GM19467 (cell line): ENCODE results near the gene TEK.

Experiments used
- ATAC-seq: cut with Tn5 transposase; IDR thresholded peaks from one replicate; pipeline ENCODE4 v1.9.1; 2021; ENCODE audit warnings: mild to moderate bottlenecking, moderate library complexity; ENCODE audit not compliant: unreplicated experiment

TEK gene

DNA sequence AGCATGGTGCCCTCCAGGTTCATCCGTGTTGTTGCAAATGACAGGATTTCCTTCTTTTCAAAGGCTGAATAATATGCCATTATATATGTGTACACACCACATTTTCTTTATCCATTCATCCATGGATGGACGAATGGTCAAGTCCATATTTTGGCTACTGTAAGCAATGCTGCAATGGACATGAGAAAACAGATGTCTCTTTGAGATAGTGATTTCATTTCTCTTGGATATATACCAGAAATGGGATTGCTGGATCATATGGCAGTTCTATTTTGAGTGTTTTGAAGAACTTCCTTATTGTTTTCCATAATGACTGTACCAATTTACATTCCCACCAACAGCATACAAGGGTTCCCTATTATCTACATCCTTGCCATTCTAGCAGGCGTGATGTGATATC, 67.9 kb downstream of the TEK start:
- ATAC-seq = no peak

DNA sequence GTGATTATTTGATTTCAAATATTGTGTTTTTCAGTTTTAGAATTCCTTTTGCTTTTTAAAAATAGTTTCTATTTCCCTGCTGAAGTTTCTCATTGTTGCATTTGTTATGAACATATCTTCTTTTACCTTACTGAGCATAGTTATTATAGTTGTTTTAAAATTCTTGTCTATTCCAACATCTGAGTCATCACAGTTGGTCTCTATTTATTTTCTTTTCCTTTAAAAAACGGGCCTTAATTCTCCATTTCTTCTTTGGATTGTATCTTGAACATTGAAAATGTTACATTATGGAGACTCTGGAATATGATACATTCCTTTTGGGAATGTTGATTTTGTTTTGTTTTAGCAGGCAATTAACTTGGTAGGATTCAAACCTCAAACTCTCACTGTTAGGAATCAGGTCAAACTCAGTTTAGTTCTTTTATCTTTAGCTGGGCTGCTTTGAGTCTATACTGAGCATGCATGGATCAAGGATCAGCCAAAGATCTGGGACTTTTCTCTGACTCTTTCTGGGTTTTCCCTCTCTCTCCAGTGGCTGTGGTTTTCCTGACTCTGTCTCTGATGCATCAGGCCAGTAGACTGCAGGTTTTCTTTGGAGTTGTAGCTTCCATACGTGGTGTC, 70.3 kb downstream of the TEK start:
- ATAC-seq = no peak

DNA sequence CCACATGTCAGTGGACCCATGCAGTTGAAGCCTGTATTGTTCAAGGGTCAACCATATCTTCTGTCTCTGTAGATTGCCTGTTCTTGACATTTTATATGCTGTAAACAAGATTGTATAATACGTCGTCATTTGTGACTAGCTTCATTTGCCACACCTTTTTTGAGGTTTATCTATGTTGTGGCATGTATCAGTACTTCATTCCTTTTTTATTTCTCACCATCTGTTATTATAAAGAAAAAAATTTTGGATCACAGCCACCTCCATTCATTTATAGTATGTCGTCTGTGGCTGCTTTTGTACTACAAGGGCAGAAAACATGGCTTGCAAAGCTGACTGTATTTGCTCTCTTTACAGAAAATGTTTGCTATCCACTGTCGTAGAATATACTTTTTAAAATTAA, 72.4 kb downstream of the TEK start:
- ATAC-seq = no peak

DNA sequence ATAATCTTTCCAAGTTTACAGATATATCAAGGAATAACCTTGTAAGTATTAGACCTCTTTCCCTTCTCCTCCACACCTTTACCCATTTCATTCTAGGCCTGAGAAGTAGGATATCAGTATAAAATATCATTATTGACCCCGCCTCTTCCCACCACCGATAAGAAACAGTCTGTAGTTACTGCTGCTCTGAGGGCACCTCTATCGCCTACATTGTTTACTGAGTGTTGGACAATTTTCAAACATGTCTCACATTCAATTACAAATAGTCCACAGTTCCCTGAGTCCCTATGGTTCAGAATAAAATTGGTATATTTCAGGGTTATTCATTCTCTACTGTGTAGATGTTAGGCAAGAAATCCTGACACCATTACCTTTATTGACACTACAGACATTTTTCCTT, 73.4 kb downstream of the TEK start:
- no peak for ATAC-seq

DNA sequence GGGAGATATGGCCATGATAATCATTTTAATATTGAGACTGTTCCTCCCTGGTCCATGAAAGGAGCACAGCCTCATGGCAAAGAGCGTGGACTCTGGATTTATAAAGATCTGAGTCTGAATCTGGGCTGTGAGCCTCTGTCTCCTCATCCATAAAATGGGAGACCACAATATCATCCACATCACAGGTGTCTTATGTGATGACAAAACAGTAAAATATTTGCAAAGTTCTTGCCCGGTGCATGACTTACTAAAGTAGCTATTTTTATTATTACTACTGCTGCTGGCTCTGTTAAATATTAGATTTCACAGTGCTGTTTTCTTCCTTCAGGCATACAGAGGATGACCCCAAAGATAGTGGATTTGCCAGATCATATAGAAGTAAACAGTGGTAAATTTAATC, 74.1 kb downstream of the TEK start:
- no peak for ATAC-seq

DNA sequence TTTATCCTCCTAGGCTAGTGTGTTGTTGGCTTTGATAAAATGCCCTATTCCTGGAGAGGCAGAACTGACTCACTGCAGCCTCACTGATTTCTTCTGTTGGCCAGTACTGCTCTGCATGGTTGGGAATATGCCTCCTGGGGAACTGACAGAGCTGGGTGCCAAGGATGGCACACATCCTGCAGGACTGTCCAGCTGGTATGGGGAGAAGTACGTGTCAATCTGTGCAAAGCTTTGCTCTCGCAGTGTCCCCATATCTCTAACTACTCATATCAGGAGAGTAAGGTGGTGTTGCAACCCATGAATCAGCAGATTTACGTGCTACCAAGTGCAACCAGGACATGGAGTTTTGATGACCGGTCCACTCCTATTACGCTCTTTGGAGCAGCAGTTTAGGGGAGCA, 74.7 kb downstream of the TEK start:
- no peak for ATAC-seq

DNA sequence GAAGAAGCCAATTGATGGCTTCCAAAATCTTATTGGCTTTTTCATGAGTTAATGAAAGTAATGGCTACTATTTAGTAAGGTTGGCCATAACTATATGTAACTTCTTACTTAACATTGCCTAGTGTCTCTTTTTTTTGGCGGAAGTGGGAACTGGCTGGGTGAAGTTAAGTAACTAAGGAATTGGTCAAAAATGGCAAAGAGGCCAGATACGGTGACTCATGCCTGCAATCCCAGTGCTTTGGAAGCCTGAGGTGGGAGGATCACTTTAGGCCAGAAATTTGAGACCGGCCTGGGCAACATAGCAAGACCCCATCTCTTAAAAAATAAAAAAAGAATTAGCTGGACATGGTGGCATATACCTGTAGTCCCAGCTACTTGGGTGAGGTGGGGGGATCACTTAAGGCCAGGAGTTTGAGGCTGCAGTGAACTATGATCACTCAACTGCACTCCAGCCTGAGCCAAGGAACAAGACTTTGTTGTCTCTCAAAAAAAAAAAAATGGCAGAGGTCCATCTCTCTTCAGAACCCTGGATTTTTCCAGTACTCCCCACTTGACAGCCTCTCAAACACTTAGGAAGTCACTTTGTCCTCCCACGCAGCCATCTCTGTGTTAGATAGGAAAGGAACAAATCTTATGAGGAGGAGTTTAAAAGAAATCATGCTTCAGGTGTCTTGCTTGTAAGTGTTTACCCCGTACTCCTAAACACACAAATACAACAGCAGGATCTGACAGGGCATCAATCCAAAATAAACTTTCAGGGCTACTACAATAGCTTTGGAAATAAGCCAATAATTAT, 75.7 kb downstream of the TEK start:
- no peak for ATAC-seq

DNA sequence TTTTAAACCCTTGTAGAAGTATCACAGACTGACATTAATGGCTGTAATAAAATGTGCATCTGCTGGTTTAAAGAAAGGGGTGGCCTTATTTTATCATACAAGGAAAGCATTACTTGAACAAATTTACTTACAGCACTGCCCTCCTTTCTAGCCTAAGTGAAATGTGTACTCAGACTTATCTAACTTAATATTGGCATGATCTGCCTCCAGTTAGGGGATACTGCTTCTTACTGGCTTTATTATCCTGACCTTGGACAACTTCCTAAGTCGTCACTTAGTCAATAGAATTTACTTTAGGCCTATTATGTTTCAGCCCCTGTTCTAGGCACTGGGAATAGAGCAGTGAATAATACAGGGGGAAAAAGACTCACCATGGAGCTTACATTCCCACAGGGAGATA, 79.4 kb downstream of the TEK start:
- ATAC-seq = no peak

DNA sequence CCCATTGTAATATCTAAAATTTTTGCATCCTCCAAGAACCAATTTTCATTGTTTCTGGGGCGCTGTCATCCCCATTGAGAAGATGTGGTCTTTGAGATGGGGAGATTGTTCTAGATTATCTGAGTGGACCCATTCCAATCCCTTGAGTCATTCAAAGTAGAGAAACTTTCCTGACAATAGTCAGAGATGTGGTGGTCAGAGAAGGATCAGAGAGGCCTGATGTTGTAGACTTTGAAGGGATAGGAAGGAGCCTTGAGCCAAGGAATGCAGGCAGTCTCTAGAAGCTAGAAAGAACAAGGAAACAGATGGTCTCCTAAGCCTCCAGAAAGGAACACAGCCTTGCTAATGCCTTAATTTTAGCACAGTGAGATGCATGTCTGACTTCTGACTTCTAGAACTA, 80.4 kb downstream of the TEK start:
- ATAC-seq = no peak

DNA sequence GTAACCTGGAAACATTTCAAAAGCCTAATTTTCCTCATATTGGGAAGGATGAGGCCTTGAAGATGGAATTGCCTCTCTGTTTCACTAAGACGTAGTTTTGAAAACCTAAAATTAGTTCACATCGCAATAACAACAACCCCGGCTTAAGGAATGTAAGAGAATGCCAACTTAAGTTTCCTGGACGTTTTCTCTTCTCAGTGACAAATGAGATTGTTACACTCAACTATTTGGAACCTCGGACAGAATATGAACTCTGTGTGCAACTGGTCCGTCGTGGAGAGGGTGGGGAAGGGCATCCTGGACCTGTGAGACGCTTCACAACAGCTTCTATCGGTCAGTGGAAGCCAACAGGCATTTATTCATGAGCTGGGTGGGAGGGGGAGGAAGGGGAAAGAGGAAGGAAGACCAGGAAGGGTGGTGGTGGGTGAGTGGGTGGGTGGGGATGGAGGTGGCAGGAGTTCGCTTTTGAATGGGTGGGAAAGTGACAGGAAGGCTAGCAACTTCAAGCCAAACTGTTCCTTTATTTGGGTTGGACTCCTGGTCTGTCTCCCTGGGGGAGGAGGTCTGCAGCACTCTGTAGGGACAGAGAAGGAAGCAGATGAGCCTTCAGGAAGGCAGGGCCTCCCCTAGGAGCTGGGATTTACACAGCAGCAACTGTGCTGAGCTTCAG, 83.4 kb downstream of the TEK start:
- no peak for ATAC-seq

DNA sequence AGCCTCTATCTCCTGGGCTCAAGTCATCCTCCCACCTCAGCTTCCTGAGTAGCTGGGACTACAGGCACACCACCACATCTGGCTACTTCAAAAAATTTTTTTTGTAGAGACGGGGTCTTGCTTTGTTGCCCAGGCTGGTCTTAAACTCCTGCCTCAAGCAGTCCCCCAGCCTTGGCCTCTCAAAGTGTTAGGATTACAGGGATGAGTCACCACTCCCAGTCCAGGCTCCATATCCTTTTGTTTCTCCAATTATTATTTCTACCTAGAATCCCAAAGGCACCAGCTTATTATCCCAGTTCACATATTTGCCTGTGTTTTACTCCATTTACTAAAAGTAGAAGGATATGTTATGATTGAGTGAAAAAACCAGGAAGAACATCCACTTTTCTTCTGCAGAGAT, 84.9 kb downstream of the TEK start:
- ATAC-seq = no peak

DNA sequence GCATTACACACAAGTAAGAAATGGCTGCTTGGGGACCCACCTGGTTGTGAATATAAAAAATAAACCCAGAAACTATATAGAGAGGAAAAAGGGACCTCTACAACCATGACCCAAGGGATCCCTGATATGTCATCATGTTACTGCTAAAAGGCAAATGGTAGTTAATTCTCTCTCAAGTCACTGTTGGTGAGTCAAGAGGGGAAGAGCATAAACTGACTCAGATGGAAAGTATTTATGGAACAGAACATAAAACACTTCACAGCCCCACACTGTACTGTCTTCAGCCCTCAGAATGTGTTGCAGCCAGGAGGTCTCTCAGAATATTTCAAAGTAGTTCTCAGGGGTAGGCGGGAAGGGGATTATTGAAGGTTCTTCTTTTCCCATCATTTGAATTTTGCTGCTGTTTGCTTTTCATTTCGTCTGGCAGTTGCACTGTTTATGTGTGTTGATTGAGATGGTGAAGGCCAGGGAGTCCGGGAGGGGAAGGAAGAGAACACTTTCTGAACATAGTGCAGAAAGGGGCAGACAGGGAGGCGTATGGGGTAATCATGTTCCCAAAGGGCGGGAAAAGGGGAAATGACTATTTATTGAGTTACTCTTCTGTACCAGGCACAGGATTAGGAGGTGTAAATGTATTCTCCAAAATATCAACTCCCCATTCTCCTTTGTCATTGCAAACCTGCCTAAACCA, 85.5 kb downstream of the TEK start:
- no peak for ATAC-seq

DNA sequence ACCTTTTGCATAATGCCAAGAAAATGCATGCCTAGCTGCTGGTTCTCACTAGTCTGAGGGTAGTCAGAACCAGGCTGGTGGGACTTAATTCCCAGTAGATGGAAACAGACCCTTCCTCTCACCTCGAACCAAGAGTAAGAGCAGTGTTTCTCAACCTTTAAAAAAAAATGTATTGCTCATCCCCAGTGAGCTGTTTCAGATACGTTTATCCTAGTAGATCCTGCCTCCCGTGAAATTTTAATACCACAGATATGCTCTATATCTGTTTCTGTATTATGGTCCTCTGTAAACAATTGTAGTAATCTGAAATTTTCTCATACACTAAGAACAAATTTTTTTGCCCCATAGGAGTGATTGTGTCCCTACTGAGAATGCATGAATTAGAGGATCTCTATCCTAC, 86.2 kb downstream of the TEK start:
- ATAC-seq = no peak

DNA sequence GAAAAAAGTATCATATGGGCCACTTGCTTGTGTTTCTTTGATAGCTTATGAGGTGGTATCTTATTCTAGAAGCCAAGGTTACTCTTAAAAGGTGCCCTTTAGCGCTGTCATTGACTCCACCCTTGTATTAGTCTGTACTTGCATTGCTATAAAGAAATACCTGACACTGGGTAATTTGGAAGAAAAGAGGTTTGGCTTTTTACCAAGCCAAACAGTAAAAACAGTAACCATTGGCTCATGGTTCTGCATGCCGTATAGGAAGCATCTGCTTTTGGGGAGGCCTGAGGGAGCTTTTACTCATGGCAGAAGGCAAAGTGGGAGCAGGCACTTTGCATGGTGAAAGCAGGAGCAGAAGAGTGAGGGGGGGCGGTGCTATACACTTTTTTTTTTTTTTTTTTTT, 87.4 kb downstream of the TEK start:
- no peak for ATAC-seq

DNA sequence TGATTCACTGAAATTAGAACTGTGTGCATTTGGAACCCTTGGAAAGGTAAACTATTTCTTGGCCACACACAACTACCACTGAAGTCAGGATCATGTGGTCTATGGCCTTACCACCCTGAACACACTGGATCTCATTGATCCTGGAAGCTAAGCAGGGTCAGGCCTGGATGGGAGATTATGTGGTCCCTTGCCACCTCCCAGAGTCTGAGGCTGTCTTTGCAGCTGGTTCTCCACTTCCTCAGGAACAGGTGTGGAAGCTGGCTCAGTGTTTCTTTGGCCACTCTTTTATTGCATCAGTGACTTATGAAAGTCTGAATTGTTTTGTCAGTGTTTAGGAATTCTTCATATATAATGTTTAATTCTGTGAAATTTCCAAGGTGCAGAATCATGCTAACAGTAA, 89.2 kb downstream of the TEK start:
- ATAC-seq = no peak

DNA sequence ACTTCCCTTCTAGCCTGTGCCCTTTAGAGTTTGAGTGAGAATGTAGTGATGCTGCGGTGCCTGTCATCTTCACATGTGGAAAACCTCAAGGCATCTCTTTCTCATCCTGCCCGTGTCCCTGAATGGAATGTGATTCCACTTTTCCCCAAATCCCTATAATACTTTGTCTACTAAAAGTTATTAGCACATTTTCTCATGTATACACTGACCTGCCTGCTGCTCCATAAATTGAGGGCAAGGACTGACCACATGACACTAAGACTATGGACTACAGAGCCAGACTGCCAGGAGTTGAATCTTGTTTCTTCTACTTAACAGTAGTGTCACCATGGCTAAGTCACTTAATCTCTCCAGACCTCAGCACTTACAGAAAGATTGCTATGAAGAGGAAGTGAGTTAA, 93.0 kb downstream of the TEK start:
- no peak for ATAC-seq

DNA sequence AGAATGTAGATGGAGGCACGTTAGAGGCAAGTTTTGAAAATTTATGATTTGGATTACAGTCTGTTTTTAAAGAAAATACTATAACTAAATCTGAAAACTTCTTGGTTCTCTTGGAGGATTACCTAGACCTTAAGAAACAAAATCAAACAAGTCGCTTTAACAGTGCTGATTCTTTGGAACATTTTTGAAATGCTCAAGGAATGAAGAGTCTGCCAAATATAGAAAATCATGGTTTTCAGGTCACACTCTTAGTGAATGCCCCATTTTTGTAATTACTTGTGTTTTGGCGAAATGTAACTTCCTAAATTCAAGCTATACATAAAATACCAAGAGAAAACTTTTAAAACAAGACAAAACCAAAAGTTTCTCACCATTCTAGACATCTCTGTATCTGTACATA, 94.8 kb downstream of the TEK start:
- ATAC-seq = no peak

DNA sequence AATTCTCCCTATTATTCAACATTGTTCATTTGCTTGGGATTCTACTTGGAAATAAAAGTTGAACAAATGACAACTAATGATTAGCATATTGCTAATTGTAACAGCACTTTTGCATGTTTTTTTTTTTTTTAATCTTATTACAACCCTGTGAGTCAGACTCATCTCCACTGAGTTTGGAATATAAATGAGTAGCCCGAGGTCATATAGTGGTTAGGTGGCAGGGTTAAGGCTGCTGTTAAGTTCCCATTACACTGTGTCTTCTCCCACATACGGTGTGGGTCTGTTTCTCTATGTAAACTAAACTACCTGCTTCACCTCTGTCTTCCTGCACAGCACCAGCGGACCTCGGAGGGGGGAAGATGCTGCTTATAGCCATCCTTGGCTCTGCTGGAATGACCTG, 95.6 kb downstream of the TEK start:
- no peak for ATAC-seq

DNA sequence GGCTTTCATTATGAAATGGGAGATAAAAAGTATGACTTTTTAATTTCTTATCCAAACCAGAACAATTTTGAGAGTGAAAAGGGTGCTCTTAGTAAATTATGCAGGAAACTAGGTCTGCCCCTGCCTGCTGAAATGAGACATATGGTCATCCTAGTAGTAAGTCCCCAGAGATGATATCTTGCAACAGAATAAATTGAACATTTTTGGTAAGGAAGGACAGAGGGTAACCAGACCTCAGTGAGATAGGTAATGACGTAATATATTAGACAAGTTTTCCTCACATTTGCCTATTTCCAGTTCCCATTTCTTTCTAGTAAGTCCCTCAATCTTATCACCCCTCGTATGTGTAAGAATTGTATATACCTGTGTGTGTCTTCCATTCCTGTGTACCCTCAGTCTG, 96.2 kb downstream of the TEK start:
- no peak for ATAC-seq

DNA sequence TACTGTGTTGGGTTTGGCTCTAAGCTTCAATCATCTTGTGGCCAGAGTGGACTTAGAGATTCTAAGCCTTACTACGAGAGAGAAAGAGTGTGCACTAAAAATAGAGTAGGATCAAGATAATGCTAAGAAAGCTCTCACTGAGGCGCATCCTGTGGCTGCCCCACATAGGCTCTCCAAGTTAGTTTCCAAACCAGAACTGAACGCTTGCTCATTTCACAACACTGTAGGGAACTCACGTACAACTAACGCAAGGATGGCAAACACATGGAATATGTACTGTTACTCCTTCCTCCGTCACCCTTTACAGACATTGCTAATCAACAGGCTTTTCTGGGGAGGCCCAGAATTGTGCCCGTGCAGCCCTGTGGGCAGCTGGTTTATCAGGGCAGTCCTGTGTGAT, 97.0 kb downstream of the TEK start:
- ATAC-seq = no peak

DNA sequence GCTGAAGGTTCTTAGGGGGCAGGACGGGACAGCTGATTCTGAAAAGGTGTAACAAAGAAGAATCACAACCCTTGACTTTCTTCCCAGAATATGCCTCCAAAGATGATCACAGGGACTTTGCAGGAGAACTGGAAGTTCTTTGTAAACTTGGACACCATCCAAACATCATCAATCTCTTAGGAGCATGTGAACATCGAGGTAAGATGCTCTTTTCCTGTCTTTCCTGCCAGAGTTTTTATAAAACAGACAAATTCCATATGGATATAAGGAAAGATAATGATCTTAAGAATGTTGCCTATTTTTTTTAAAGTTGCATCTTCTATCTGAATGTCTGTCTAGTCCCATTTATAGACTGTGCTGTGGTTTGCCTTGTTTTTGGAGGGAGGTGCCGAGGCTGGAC, 100.0 kb downstream of the TEK start:
- ATAC-seq = no peak

DNA sequence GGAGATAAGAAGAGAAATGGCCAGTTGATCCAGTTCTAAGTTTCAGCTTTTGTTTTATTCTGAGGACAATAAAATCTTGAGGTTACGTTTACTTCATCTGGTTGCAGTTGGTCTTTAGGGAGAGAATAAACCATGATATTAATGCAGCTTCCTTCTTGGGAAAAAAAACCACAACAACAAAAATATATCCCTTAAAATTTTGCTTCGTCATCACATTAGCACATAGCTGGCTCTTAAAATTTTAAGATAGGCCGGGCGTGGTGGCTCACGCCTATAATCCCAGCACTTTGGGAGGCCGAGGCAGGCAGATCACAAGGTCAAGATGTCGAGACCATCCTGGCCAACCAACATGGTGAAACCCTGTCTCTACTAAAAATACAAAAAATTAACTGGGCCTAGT, 101.6 kb downstream of the TEK start:
- ATAC-seq = no peak
